ENCODE results near the gene EEIG2.

Gene EEIG2

GRCh38 chr1:108551137-108551862 lies 8.6 kb upstream of the EEIG2 start:
- no peak for DNase-seq

GRCh38 chr1:108553905-108554304 lies 6.0 kb upstream of the EEIG2 start:
- DNase-seq = no peak

GRCh38 chr1:108554682-108555427 lies 5.0 kb upstream of the EEIG2 start:
- DNase-seq = no peak

DNA sequence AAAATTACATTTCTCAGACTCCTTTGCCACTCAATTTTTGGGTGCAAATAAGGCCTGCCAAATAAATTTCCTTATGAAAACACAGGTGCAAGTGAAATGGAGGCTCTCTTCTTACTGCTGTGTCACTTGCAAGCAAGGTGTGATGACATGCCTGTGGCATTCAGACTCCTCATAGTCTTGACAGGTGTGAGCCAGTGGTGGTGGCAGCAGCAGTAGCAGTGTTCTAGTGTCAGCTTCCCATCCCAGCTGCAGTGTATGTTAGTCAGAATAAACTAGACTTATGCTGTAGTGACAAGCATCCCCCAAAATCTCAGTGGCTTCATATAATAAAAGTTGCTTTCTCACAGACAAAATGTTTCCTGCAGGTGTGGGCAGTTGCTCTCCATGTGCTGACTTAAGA lies 3.8 kb upstream of the EEIG2 start:
- no peak for DNase-seq

- DNase-seq = no peak
Observed at GRCh38 chr1:108556499-108556898, 3.4 kb upstream of the EEIG2 start.

GRCh38 chr1:108557296-108557695 lies 2.6 kb upstream of the EEIG2 start:
- DNase-seq = no peak

- DNase-seq = peak; percentile 6
Observed at GRCh38 chr1:108560189-108560873, 431 bp downstream of the EEIG2 start.

DNA sequence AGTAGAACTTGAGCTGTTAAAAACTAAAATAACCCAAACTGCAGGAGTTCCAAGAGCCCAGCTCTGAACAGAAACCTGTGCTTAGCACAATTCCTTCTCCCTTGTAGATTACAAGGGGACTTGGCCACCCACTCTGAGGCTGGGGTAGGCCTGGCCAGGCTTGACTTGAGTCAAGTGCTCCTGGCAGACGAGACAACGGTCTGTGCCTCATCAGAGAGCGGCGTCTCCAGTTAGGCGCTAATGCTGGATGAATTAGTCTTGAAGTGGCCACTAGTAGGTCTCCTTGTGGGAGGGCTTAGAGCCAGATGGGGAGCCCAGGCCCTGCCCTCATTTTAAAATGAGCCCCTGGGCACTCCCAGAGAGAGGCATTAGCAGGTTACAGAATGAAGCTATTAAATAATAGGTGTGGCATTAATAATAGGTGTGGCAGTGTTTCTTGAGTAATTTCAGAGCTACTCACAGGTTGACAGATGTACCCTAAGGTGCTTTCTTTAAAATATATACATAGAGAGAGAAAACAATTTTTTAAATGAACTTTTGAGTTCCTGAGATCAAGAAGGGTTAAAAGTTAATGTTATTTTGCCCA lies 1.1 kb downstream of the EEIG2 start:
- DNase-seq = peak; percentile 10

GRCh38 chr1:108561689-108562326 lies 1.9 kb downstream of the EEIG2 start:
- DNase-seq = peak; percentile 69

GRCh38 chr1:108563808-108564207 lies 3.9 kb downstream of the EEIG2 start:
- DNase-seq = no peak

DNA sequence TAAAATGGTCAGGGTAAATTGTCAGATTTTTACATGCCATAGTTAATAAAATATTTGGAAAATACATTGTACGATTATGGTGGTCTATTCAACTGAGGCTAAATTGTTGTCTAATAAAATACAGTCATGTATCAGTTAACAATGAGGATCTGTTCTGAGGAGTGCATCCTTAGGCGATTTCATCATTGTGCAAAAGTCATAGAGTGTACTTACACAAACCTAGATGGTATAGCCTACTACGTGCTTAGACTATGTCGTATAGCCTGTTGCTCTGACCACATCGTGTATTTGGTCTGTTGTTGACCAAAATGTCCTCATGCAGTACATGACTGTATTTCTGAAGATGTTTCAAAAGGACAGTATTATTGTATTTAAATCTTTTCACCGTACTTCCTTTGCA lies 5.2 kb downstream of the EEIG2 start:
- DNase-seq = no peak

- no peak for DNase-seq
Observed at GRCh38 chr1:108565512-108565911, 5.6 kb downstream of the EEIG2 start.

- no peak for DNase-seq
Observed at GRCh38 chr1:108568589-108568988, 8.7 kb downstream of the EEIG2 start.

GRCh38 chr1:108569097-108569728 lies 9.3 kb downstream of the EEIG2 start:
- DNase-seq = no peak

DNA sequence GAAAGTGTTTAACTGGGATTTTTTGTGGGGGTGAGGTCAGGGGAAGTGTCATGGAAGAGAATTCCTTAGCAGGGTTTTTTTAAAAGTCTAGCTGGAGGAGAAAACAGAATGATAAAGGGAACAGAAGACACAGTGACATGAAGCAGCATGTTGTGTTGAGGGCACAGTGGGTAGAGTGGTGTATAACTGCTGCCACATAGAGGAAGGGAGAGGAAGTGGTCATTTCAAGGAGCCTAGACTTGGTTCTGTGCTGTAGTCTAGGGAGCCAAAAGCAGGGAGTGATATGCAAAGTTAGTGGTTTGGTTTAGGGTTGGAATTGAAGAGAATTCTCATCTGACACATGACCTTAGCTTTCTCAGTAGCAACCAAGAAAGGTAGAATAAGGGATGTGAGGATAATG lies 10.2 kb downstream of the EEIG2 start:
- no peak for DNase-seq

DNA sequence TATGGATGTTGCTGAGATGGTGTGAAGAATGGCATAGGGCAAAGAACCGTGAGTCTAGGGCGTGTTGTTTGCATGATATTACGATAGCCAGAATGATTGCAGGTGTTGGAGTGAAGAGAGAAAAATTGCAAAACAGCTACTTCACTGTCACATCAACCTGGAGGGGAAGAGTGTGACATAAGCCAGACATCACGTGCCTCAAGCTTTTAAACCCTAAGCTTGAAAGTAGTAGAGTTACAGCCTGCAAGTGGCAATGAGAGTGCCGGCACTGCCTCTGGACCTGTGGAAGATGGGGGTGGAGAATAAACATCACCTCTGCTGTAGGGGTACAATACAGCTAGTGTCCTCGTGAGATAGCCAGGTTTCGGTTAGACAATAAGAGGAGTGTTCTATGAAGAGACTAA lies 11.1 kb downstream of the EEIG2 start:
- no peak for DNase-seq

- no peak for DNase-seq
Observed at GRCh38 chr1:108572182-108572581, 12.3 kb downstream of the EEIG2 start.

GRCh38 chr1:108573183-108573582 lies 13.3 kb downstream of the EEIG2 start:
- DNase-seq = no peak

- no peak for DNase-seq
Observed at GRCh38 chr1:108574008-108574407, 14.1 kb downstream of the EEIG2 start.

DNA sequence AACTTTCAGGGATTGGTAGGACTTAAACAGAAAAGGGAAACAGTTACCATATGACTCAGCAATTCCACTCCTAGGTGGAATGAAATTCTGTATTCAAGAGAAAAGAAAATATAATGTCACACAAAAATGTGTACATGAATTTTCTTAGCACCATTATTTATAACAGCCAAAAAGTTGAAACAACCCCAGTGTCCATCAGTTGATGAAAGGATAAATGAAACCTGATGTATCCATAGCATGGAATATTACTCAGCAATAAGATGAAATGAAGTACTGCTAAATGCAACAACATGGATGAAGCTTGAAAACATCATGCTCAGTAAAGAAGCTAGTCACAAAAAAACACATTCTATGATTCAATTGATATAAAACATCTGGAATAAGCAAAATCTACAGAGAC lies 15.5 kb downstream of the EEIG2 start:
- no peak for DNase-seq

DNA sequence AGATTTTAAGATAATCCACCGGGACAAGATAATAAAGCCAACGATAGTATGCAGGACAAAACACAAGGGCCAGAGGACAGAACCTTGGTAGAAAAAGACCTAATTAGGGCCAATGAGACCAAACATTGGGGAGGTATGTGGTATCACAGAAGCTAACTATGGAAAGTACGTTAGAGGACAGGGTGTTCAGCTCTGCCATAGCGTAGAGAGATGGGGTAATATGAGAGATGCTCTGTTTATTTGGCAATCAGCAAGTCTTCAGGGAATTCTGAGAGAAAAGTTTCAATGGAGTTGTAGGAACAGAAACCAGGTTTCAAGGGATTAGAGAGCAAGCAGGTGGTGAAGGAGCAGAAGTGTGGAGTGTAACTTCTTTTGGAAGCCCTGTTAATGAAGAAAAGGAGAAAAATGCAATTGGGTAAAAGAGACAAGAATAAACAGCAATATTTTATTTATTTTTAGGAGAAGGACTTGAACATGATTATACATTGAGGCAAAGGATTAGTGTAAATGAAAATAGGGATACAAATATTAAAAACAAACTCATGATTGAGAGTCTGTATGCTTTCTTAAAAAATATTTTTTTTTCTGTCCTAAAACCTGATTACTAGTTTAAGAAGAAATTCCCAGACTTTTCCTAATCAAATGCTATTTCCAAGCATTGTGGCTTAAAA lies 24.0 kb downstream of the EEIG2 start:
- DNase-seq = no peak

- DNase-seq = no peak
Observed at GRCh38 chr1:108584428-108584856, 24.5 kb downstream of the EEIG2 start.

All from activated T-cell treated with anti-CD3 and anti-CD28 coated beads for 4 hours (primary cell).